Heart left ventricle (tissue), 16 donors: ENCODE measurements around the gene GNB2. TPM values are rescaled to one million over a fixed set of nuclear protein-coding genes. Genes with fewer than 3 reads are reported as not detected.

Source experiments
- ATAC-seq, 4 donors: fragments of 200-7000 bp; cut with Tn5 transposase; one replicate each; pipeline ENCODE4 v1.9.1; 2020 to 2022; ENCODE audit warnings: moderate library complexity in 4 of 4, mild to moderate bottlenecking in 3 of 4, moderate number of reproducible peaks in 1 of 4
- DNase-seq, 5 donors: peaks; one replicate each; pipeline ENCODE4 v3.0.0-alpha.2; 2020
- H3K27ac ChIP-seq, 12 donors: fragments of 200-600 bp; sonication (generic) in 4 of 12; one replicate each; pipeline versions ENCODE4 v1.5.0 to v1.8.0; 2016 to 2022; ENCODE audit warnings: mild to moderate bottlenecking in 2 of 12
- H3K27me3 ChIP-seq, 9 donors: fragments of 200-600 bp; sonication (generic) in 2 of 9; one replicate each; pipeline versions ENCODE4 v1.5.1 to v1.8.0; 2016 to 2022; ENCODE audit warnings: mild to moderate bottlenecking in 3 of 9
- H3K36me3 ChIP-seq, 9 donors: fragments of 200-600 bp; sonication (generic) in 2 of 9; one replicate each; pipeline versions ENCODE4 v1.5.0 to v1.8.0; 2018 to 2022; ENCODE audit warnings: mild to moderate bottlenecking in 2 of 9
- H3K4me1 ChIP-seq, 12 donors: fragments of 200-600 bp; sonication (generic) in 4 of 12; one replicate each; pipeline versions ENCODE4 v1.5.0 to v1.8.0; 2016 to 2022; ENCODE audit warnings: mild to moderate bottlenecking in 3 of 12
- H3K4me3 ChIP-seq, 12 donors: fragments of 200-600 bp; sonication (generic) in 4 of 12; one replicate each; pipeline versions ENCODE4 v1.5.0 to v1.8.0; 2017 to 2022; ENCODE audit warnings: mild to moderate bottlenecking in 9 of 12, moderate library complexity in 4 of 12
- H3K9me3 ChIP-seq, 12 donors: fragments of 200-600 bp; sonication (generic) in 4 of 12; one replicate each; pipeline versions ENCODE4 v1.5.0 to v1.8.0; 2016 to 2022; ENCODE audit warnings: mild to moderate bottlenecking in 1 of 12
- CTCF ChIP-seq, 12 donors: fragments of 200-600 bp; sonication (generic) in 4 of 12; IDR thresholded peaks; one replicate each; pipeline versions ENCODE4 v1.5.0 to v1.8.0; 2018 to 2022; ENCODE audit warnings: antibody characterized with exemption in 12 of 12, mild to moderate bottlenecking in 5 of 12
- POLR2A ChIP-seq, 2 donors: fragments of 450-650 bp; IDR thresholded peaks; one replicate each; pipeline ENCODE4 v1.6.1; 2017; ENCODE audit warnings: antibody characterized with exemption in 2 of 2, mild to moderate bottlenecking in 2 of 2, moderate library complexity in 2 of 2
- WGBS, 4 donors: extraction: QIAGEN DNeasy Blood & Tissue Kit in 2 of 4; methylation state at CpG; one replicate each; pipeline versions ENCODE4 v1.1.5 to v1.1.7; 2013 to 2018; 5-methylcytosine and 5-hydroxymethylcytosine counted together
- intact Hi-C, 10 donors: fragments of 100-400 bp; cut with DNase I; formaldehyde crosslinking; loops; one replicate each; pipeline versions ENCODE4 v1.11.1 to v1.14.2; 2022
- polyA plus RNA-seq, 2 donors: library from polyadenylated mRNA; stranded (reverse); fragments of 200-250 nt; gene quantifications; one replicate each; pipeline ENCODE4 v1.2.3, GENCODE V29; 2013
- total RNA-seq, 9 donors: library from RNA; depleted of rRNA in 2 of 9; stranded (reverse); fragments of >200 nt in 2 of 9; fragmentation: NEBNext Ultra II Directional in 3 of 9; extraction: Animal tissue kit (Norgen Biotek cat#: 25700) in 3 of 9; gene quantifications; one replicate each; pipeline versions ENCODE4 v1.1.0 to v1.2.4, GENCODE V29; 2016 to 2023
- donor health status: ischemic (EF 13 %, LVEDD 7.1; RV severe dilation, severe dysfunction).
- donor health status: healthy with polysubstance abuse.
- donor health status: DM: no; HTN: yes; CAD: no.
- donor health status: DM: no; HTN: no; CAD: no.
- donor health status: ischemic (EF 25% LVEDD 6.9; RV normal size, moderate dysfunction).
- donor health status: ischemic (EF 25% LVEDD 5.7; RV mildly dilated, moderate dysfunction).
- donor health status: healthy.
- donor health status: DM: yes; HTN: yes; CAD: no.
- donor health status: ischemic (EF 35%, LVEDD 5.7; RV mildly dilated, moderate dysfunction).
- donor health status: nonischemic (EF 11% LVEDD 7.7; RV severe dilation, severe dysfunction).
- donor health status: DM: yes; HTN: yes; CAD: no.
- donor health status: PGD.
- donor health status: ischemic (EF 29% LVEDD 5.4; RV normal size, mild dysfunction).
- donor health status: nonischemic (EF 23%, LVEDD 6.1; RV moderate dilation, normal function).

The GNB2 gene
- total and polyA plus RNA-seq, 11 donors: 48.0 to 199 (median 122) TPM

GRCh38 chr7:100632951-100633717 lies 40.4 kb upstream of the GNB2 start:
- no peaks in the 10 kb centered on the region for H3K9me3 ChIP-seq
- 1 to 4% (median 2%) methylated on average over 23 to 72 of the region's 72 CpGs for WGBS, 4 donors
- H3K4me3 ChIP-seq: peak overlapping the region; percentile 22 to 67 (median 49)
- H3K36me3 ChIP-seq: no peaks in the 10 kb centered on the region
- peak; percentile 27 to 72 (median 39) for DNase-seq
- no peak overlapping the region for H3K27ac ChIP-seq
- peaks cover 4 to 17% (median 12%) of the 10 kb centered on the region in 9 donors for H3K27me3 ChIP-seq
- intact Hi-C loops: no loop called here
- TF ChIP-seq CTCF (IDR thresholded peaks at IDR 0.05) (peak in 6 of 12 donors; percentile 6 to 43 (median 26)), POLR2A (IDR thresholded peaks at IDR 0.05) (no peak)
- peaks cover 0 to 13% (median 9%) of the 10 kb centered on the region in 12 donors for H3K4me1 ChIP-seq
- peak in 3 of 4 donors; percentile 53 to 70 (median 60) for ATAC-seq

- peaks cover 0 to 32% (median 5%) of the 10 kb centered on the region in 9 donors for H3K27me3 ChIP-seq
- H3K4me3 ChIP-seq: no peak overlapping the region
- intact Hi-C loops: loop anchor here in 1 of 10 donors (5.0 kb wide), 1 partner anchor 412 kb away; no protein-coding TSS in a partner anchor
- H3K36me3 ChIP-seq: no peaks in the 10 kb centered on the region
- no peak overlapping the region for H3K27ac ChIP-seq
- WGBS, 4 donors: 71 to 78% (median 75%) methylated on average over 17 of the region's 17 CpGs
- ATAC-seq (no peak), DNase-seq (no peak)
- no peaks in the 10 kb centered on the region for H3K4me1 ChIP-seq
- TF ChIP-seq CTCF (IDR thresholded peaks at IDR 0.05) (no peak), POLR2A (IDR thresholded peaks at IDR 0.05) (no peak)
- no peaks in the 10 kb centered on the region for H3K9me3 ChIP-seq
Measured at GRCh38 chr7:100639995-100640516, 33.5 kb upstream of the GNB2 start.

- 69 to 70% (median 70%) methylated on average over 18 to 24 of the region's 24 CpGs for WGBS, 4 donors
- Histone ChIP-seq H3K36me3 (no peaks in the 10 kb centered on the region), H3K4me3 (no peak overlapping the region), H3K4me1 (no peaks in the 10 kb centered on the region), H3K27me3 (peaks cover 0 to 36% (median 5%) of the 10 kb centered on the region in 9 donors), H3K9me3 (no peaks in the 10 kb centered on the region), H3K27ac (no peak overlapping the region)
- DNase-seq (no peak), ATAC-seq (peak in 1 of 4 donors; percentile 21)
- intact Hi-C loops: loop anchor here in 1 of 10 donors (5.0 kb wide), 1 partner anchor 412 kb away; no protein-coding TSS in a partner anchor
- TF ChIP-seq CTCF (IDR thresholded peaks at IDR 0.05) (no peak), POLR2A (IDR thresholded peaks at IDR 0.05) (no peak)
Measured at GRCh38 chr7:100640517-100641440, 32.8 kb upstream of the GNB2 start.
